Activated B cell treated with CpG ODN at 0.5 μM for 24 hours (primary cell): ENCODE results near the gene DDX54. TPM values are rescaled to one million over a fixed set of nuclear protein-coding genes. Genes with fewer than 3 reads are reported as not detected.

Experiments used
- ATAC-seq: fragments of 200-7000 bp; cut with Tn5 transposase; one replicate; pipeline ENCODE4 v1.10.0; 2021; ENCODE audit warnings: low read depth, mild to moderate bottlenecking, moderate library complexity
- CTCF ChIA-PET: fragments of 350-600 bp; sonication (Branson Sonifier 250); formaldehyde crosslinking; loops from one replicate; lab custom pipeline; 2021; ENCODE audit warnings: antibody characterized with exemption; lab: Charles Lee
- POLR2A ChIA-PET: fragments of 350-600 bp; sonication (Branson Sonifier 250); formaldehyde crosslinking; loops from one replicate; lab custom pipeline; 2021; ENCODE audit warnings: antibody characterized with exemption; lab: Charles Lee
- DNase-seq: peaks from one replicate; pipeline ENCODE4 v3.0.0; 2022
- H3K27ac Mint-ChIP-seq: one replicate; pipeline ENCODE4 v1.8.0; 2020; ENCODE audit warnings: mixed read lengths
- H3K27me3 Mint-ChIP-seq: one replicate; pipeline ENCODE4 v1.8.0; 2021; ENCODE audit warnings: mixed read lengths
- H3K36me3 Mint-ChIP-seq: one replicate; pipeline ENCODE4 v1.8.0; 2021; ENCODE audit warnings: low read depth, mixed read lengths
- H3K4me1 Mint-ChIP-seq: one replicate; pipeline ENCODE4 v1.8.0; 2021; ENCODE audit warnings: mixed read lengths
- H3K4me3 Mint-ChIP-seq: one replicate; pipeline ENCODE4 v1.8.0; 2020; ENCODE audit warnings: mild to moderate bottlenecking, mixed read lengths
- H3K9me3 Mint-ChIP-seq: one replicate; pipeline ENCODE4 v1.8.0; 2020; ENCODE audit warnings: mixed read lengths
- CTCF ChIP-seq: fragments of 200-600 bp; IDR thresholded peaks from one replicate; pipeline ENCODE4 v1.8.0; 2022; ENCODE audit warnings: antibody characterized with exemption, mild to moderate bottlenecking
- intact Hi-C: fragments of 100-400 bp; cut with micrococcal nuclease; formaldehyde crosslinking; loops from one replicate; pipeline ENCODE4 v1.15.1; 2024
- total RNA-seq: library from RNA; stranded (reverse); gene quantifications from 2 replicates; pipeline ENCODE4 v1.2.3, GENCODE V29; 2022

DDX54 gene
- total RNA-seq, 1 donor from 2014 or later: 115 TPM

GRCh38 chr12:113115455-113116126 lies 69.7 kb downstream of the DDX54 start:
- ChIA-PET CTCF (no interaction called here), POLR2A (no interaction called here)
- intact Hi-C loops: no loop called here
- ATAC-seq (no peak), DNase-seq (no peak)
- Mint-ChIP-seq H3K27ac (no peak overlapping the region), H3K36me3 (no peaks in the 10 kb centered on the region), H3K27me3 (peaks cover 6% of the 10 kb centered on the region), H3K4me1 (no peaks in the 10 kb centered on the region), H3K4me3 (no peak overlapping the region), H3K9me3 (no peaks in the 10 kb centered on the region)
- TF ChIP-seq CTCF: no peak

GRCh38 chr12:113114447-113115178 lies 70.7 kb downstream of the DDX54 start:
- H3K4me1 Mint-ChIP-seq: peaks cover under 1% of the 10 kb centered on the region
- H3K9me3 Mint-ChIP-seq: no peaks in the 10 kb centered on the region
- no peak overlapping the region for H3K4me3 Mint-ChIP-seq
- ATAC-seq (no peak), DNase-seq (no peak)
- H3K36me3 Mint-ChIP-seq: no peaks in the 10 kb centered on the region
- ChIA-PET POLR2A (interaction anchor here (0.7 kb wide), 1 partner anchor 15 kb away, joined by 3 read pairs; no protein-coding TSS in a partner anchor), CTCF (no interaction called here)
- intact Hi-C loops: no loop called here
- no peak overlapping the region for H3K27ac Mint-ChIP-seq
- peaks cover 6% of the 10 kb centered on the region for H3K27me3 Mint-ChIP-seq
- no peak for TF ChIP-seq CTCF

- intact Hi-C loops: no loop called here
- CTCF ChIA-PET: no interaction called here
- no peak for ATAC-seq
- Mint-ChIP-seq H3K4me1 (peaks cover 1% of the 10 kb centered on the region), H3K27me3 (peaks cover 6% of the 10 kb centered on the region), H3K36me3 (no peaks in the 10 kb centered on the region), H3K27ac (no peak overlapping the region), H3K9me3 (no peaks in the 10 kb centered on the region), H3K4me3 (no peak overlapping the region)
- TF ChIP-seq CTCF: no peak
- POLR2A ChIA-PET: no interaction called here
- DNase-seq: no peak
Measured at GRCh38 chr12:113113397-113113796, 71.9 kb downstream of the DDX54 start.

- no peak for TF ChIP-seq CTCF
- Mint-ChIP-seq H3K4me1 (peaks cover 1% of the 10 kb centered on the region), H3K4me3 (no peak overlapping the region), H3K27me3 (peaks cover 6% of the 10 kb centered on the region), H3K36me3 (no peaks in the 10 kb centered on the region), H3K27ac (no peak overlapping the region), H3K9me3 (no peaks in the 10 kb centered on the region)
- DNase-seq (no peak), ATAC-seq (no peak)
- CTCF ChIA-PET: no interaction called here
- intact Hi-C loops: no loop called here
- POLR2A ChIA-PET: no interaction called here
Measured at GRCh38 chr12:113112043-113112899, 73.0 kb downstream of the DDX54 start.
